ENCODE data around the gene MAP3K10. TPM values are rescaled to one million over a fixed set of nuclear protein-coding genes. Genes with fewer than 3 reads are reported as not detected.

MAP3K10 gene
- polyA plus RNA-seq, 1 of the 3 experiments (the other 2 are of a cell fraction), result 10.7 TPM

DNA sequence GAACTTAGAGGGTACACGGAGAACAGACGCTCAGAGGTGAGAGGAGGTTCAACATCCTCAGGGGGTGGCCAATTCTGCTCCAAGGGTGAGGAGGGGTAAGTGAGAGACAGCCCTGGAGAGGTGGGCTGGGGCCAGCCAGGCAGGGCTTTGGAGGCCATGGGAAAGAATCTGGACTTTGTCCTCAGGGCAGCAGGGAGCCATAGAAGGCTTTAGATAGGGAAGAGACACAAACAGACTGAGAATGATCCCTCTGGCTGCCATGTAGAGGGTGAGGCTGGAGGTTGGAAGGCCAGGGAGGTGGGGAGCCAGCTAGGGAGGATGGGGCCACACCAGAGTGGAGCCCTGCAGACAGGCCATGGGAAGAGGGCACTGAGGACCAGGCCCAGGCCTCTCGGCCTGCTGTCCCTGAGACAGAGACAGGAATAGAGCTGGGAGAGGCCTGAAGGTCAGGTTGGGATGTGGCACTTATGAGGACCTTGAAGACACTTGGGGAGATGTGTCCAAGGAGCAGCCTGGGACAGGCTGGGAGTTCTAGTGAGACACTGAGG is 64.5 kb downstream of the MAP3K10 start:
- TF ChIP-seq, protein P1, sequence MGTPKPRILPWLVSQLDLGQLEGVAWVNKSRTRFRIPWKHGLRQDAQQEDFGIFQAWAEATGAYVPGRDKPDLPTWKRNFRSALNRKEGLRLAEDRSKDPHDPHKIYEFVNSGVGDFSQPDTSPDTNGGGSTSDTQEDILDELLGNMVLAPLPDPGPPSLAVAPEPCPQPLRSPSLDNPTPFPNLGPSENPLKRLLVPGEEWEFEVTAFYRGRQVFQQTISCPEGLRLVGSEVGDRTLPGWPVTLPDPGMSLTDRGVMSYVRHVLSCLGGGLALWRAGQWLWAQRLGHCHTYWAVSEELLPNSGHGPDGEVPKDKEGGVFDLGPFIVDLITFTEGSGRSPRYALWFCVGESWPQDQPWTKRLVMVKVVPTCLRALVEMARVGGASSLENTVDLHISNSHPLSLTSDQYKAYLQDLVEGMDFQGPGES (IDR thresholded peaks at IDR 0.05; ENCODE audit: low read depth, low read length), result no peak
- TF ChIP-seq SMC3 (IDR thresholded peaks at IDR 0.05; ENCODE audit: low read depth, low read length), result no peak
- no peak for TF ChIP-seq TEAD4 (IDR thresholded peaks at IDR 0.05; ENCODE audit: borderline replicate concordance, insufficient read depth)
- H4K20me1 ChIP-seq (ENCODE audit: insufficient read depth), result peaks cover 18% of the 10 kb centered on the region
- H3K79me2 ChIP-seq (ENCODE audit: insufficient read depth), result peaks cover 37% of the 10 kb centered on the region; the same call in 1 of the 2 replicates

GRCh38 chr19:40256512-40256911 is 65.3 kb downstream of the MAP3K10 start:
- Histone ChIP-seq H3K79me2 (ENCODE audit: insufficient read depth) (peaks cover 45% of the 10 kb centered on the region; the same call in 1 of the 2 replicates), H3K9me2 (no peaks in the 10 kb centered on the region), H4K20me1 (ENCODE audit: insufficient read depth) (peaks cover 18% of the 10 kb centered on the region), H3K9me3 (no peaks in the 10 kb centered on the region), H3K4me3 (ENCODE audit: low read depth in 2 of 2, low read length in 1 of 2) (no peak overlapping the region), H3K27ac (ENCODE audit: low read depth in 2 of 2, low read length in 1 of 2) (no peak overlapping the region), H3K4me2 (no peak overlapping the region), H3K4me1 (ENCODE audit: control insufficient read depth in 1 of 2, insufficient read depth in 2 of 2, low read depth in 1 of 2, low read length in 1 of 2) (no peaks in the 10 kb centered on the region; a peak in 1 of 4 replicates), H3K36me3 (replicated peaks in 1 of 2; ENCODE audit: control insufficient read depth in 1 of 2, insufficient read depth in 2 of 2, low read length in 1 of 2) (peaks cover 15 to 46% of the 10 kb centered on the region in 2 experiments), H3K27me3 (ENCODE audit: insufficient read depth) (no peaks in the 10 kb centered on the region), H2AFZ (ENCODE audit: low read depth) (no peak overlapping the region), H3F3A (replicated peaks; ENCODE audit: insufficient read depth) (no peaks in the 10 kb centered on the region), H3K9ac (no peak overlapping the region)
- ChIA-PET POLR2A (no interaction called here), CTCF (interaction anchor here (1.0 to 1.3 kb wide), 3 partner anchors 10 to 165 kb away, joined by 3 to 4 read pairs (median 3); no protein-coding TSS in a partner anchor)
- DNase-seq, result no peak
- WGBS (ENCODE audit: low lambda C conversion rate), result 90% methylated on average over 2 of the region's 8 CpGs
- TF ChIP-seq, protein P2, sequence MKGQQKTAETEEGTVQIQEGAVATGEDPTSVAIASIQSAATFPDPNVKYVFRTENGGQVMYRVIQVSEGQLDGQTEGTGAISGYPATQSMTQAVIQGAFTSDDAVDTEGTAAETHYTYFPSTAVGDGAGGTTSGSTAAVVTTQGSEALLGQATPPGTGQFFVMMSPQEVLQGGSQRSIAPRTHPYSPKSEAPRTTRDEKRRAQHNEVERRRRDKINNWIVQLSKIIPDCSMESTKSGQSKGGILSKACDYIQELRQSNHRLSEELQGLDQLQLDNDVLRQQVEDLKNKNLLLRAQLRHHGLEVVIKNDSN (IDR thresholded peaks at IDR 0.05; ENCODE audit: borderline replicate concordance, low read depth), result no peak
- TF ChIP-seq TAF1 (IDR thresholded peaks at IDR 0.05; ENCODE audit: borderline replicate concordance, low read depth, low read length) (no peak), GABPA (IDR thresholded peaks at IDR 0.05; ENCODE audit: low read depth) (no peak), RFX5 (IDR thresholded peaks at IDR 0.05; ENCODE audit: low read length) (no peak), ELF1 (IDR thresholded peaks at IDR 0.05) (no peak), CTCF (IDR thresholded peaks at IDR 0.05) (no peak), FOXJ3 (CRISPR knock-in tag; IDR thresholded peaks at IDR 0.05) (no peak), CHD2 (IDR thresholded peaks at IDR 0.05; ENCODE audit: low read length, partially characterized antibody) (no peak), GATA2 (CRISPR knock-in tag; IDR thresholded peaks at IDR 0.05) (no peak), REST (IDR thresholded peaks at IDR 0.05; ENCODE audit: low read depth, low read length) (no peak), JUND (IDR thresholded peaks at IDR 0.05) (no peak), RAD21 (IDR thresholded peaks at IDR 0.05; ENCODE audit: low read length) (no peak)
- TF ChIP-seq, protein P3, sequence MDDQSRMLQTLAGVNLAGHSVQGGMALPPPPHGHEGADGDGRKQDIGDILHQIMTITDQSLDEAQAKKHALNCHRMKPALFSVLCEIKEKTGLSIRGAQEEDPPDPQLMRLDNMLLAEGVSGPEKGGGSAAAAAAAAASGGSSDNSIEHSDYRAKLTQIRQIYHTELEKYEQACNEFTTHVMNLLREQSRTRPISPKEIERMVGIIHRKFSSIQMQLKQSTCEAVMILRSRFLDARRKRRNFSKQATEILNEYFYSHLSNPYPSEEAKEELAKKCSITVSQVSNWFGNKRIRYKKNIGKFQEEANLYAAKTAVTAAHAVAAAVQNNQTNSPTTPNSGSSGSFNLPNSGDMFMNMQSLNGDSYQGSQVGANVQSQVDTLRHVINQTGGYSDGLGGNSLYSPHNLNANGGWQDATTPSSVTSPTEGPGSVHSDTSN (IDR thresholded peaks at IDR 0.05), result no peak

More for the DNA sequence above, 64.5 kb downstream of the MAP3K10 start:
- Histone ChIP-seq H3K9me3 (no peaks in the 10 kb centered on the region), H3F3A (replicated peaks; ENCODE audit: insufficient read depth) (no peaks in the 10 kb centered on the region), H3K36me3 (replicated peaks in 1 of 2; ENCODE audit: control insufficient read depth in 1 of 2, insufficient read depth in 2 of 2, low read length in 1 of 2) (peaks cover 15 to 49% of the 10 kb centered on the region in 2 experiments), H3K9ac (no peak overlapping the region), H3K27ac (ENCODE audit: low read depth in 2 of 2, low read length in 1 of 2) (no peak overlapping the region), H3K4me1 (ENCODE audit: control insufficient read depth in 1 of 2, insufficient read depth in 2 of 2, low read depth in 1 of 2, low read length in 1 of 2) (no peaks in the 10 kb centered on the region; a peak in 1 of 4 replicates), H3K9me2 (no peaks in the 10 kb centered on the region), H3K4me3 (ENCODE audit: low read depth in 2 of 2, low read length in 1 of 2) (no peak overlapping the region), H3K27me3 (ENCODE audit: insufficient read depth) (no peaks in the 10 kb centered on the region), H3K4me2 (no peak overlapping the region), H2AFZ (ENCODE audit: low read depth) (no peak overlapping the region)
- POLR2A ChIA-PET, result no interaction called here
- 100% methylated on average over 3 of the region's 3 CpGs for WGBS (ENCODE audit: low lambda C conversion rate)
- CTCF ChIA-PET, result interaction anchor here (1.0 to 1.2 kb wide), 3 partner anchors 11 to 39 kb away, joined by 3 to 4 read pairs (median 3); no protein-coding TSS in a partner anchor
- DNase-seq, result no peak

Measured in SK-N-SH (cell line).